ENCODE results near the gene TOMM34.

TOMM34 gene, protein sequence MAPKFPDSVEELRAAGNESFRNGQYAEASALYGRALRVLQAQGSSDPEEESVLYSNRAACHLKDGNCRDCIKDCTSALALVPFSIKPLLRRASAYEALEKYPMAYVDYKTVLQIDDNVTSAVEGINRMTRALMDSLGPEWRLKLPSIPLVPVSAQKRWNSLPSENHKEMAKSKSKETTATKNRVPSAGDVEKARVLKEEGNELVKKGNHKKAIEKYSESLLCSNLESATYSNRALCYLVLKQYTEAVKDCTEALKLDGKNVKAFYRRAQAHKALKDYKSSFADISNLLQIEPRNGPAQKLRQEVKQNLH

DNA sequence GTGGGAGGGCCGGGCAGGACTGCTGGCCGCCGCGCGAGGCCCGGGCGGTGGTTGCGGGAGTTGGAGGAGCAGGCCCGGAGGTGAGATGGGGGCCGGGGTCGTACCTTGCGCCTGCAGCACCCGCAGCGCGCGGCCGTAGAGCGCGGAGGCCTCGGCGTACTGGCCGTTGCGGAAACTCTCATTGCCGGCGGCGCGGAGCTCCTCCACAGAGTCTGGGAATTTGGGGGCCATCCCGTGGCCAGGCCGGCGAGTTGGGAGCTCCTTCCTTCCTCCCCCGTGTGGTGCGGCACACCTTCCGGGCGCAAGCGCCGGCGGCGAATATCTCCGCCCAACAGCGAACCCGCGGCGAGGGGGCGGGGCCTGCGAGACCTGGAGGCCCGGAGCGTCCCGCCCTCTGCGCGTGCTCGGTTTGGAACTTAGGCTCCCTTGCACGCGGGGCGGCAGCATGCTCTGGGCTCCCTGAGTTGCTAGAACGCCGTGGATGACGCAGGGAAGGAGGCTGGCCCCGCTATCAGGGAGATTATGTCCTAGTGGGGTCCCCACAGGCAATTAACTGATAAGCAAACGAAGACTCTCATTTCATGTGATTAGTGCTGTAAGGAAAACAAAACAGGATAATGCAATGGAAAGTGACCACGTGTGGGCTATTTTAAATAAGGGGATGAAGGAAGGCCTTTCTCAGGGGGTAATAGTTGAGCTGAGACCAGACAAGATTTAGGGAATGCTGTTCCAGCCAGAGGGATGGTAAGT lies at the start of gene TOMM34:
TSS of gene TOMM34 (minus strand) at position 295 of the 750 bp plus-strand sequence. CDS start at position 231, 64 bp downstream.
- peak; percentile 98 for DNase-seq (ENCODE audit: low spot score)

GRCh38 chr20:45008521-45009049 lies 48.4 kb upstream of the TOMM34 start:
- DNase-seq (ENCODE audit: low spot score), result no peak

GRCh38 chr20:44997668-44998067 lies 37.5 kb upstream of the TOMM34 start:
- DNase-seq (ENCODE audit: low spot score), result no peak

GRCh38 chr20:44997171-44997570 lies 37.0 kb upstream of the TOMM34 start:
- DNase-seq (ENCODE audit: low spot score), result no peak

DNA sequence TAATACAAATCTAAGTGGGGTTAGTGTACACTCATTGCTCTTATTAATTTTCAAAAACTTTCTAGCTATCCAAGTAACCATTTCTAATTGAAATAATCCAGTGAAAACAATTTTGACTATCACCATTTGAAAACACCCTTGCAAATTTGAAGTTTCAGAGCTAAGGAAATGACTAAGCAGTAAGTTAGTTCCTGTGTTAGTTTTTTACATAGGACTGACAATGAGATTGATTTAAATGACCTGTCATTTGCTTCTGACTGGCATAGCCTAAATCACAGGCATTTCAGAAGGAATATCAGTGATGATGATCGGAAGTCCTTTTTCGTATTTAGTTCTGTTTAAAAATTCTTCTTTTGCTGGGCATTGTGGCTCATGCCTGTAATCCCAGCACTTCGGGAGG lies 33.1 kb upstream of the TOMM34 start:
- DNase-seq (ENCODE audit: low spot score), result no peak

DNA sequence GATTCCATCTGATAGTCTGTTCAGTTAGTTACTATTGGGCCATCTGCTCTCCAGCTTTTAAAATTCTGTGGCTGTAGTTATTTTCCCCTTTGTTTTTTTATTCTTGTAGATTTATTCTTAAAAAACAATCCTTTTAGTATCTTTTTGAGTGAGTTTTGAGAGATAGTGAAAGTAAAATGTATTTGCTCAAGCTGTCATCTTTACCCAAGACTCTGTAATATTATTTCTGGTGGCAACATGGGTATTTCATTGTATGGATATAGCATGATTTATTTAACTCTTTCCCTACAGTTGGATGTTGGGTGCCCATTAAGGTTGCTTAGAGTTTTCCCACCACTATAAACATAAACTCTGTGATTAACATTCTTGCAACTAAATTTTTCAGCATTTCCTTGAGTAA lies 30.8 kb upstream of the TOMM34 start:
- DNase-seq (ENCODE audit: low spot score), result no peak

DNA sequence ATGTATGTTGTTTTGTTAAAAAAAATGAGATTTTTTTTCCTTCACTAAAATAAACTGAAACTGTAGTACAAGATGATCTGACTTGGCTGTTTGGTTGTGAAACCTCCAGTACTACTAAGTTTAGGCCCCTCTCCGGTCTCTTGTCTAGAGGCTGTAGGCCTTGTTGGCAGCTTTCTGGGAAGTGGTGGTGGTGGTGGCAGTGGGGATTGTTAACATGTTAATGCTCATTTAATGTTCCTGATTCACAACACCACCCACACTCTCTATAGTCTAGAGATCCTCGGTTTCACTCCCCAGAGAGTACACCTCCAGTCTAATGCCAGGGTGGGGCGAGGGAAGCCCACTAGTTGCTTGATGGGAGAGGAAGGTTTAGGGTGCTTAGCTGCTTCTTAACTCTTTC lies 30.2 kb upstream of the TOMM34 start:
- DNase-seq (ENCODE audit: low spot score), result no peak

- no peak for DNase-seq (ENCODE audit: low spot score)
These were observed 28.5 kb upstream of the TOMM34 start for GRCh38 chr20:44988631-44989171.

DNA sequence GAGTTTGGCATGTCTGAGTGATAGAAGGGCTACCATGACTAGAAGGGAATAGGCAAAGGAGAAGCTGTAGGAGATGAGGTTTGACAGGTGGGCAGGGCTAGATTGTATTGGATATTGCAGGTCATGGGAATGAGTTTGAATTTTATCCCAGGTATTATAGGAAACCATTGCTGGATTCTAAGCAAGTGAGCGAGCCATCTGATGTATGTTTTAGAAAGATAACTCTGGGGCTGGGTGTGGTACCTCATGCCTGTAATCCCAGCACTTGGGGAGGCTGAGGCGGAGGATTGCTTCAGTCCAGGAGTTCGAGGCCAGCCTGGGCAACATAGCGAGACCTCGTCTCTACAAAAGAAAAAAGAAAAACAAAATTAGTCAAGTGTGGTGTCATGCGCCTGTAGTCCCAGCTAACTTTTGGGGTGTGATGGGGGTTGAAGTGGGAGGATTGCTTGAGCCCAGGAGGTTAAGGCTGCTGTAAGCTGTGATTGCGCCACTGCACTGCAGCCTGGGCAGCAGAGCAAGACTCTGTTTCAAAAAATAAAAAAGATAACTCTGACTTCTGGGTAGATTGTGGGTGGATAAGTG lies 23.0 kb upstream of the TOMM34 start:
- no peak for DNase-seq (ENCODE audit: low spot score)

- DNase-seq (ENCODE audit: low spot score), result no peak
These were observed 21.7 kb upstream of the TOMM34 start for GRCh38 chr20:44981736-44982406.

- DNase-seq (ENCODE audit: low spot score), result no peak
These were observed 19.0 kb upstream of the TOMM34 start for GRCh38 chr20:44979090-44979621.

GRCh38 chr20:44976698-44977097 lies 16.5 kb upstream of the TOMM34 start:
- no peak for DNase-seq (ENCODE audit: low spot score)

GRCh38 chr20:44973053-44973452 lies 12.9 kb upstream of the TOMM34 start:
- DNase-seq (ENCODE audit: low spot score), result no peak

GRCh38 chr20:44970243-44970757 lies 10.1 kb upstream of the TOMM34 start:
- no peak for DNase-seq (ENCODE audit: low spot score)

GRCh38 chr20:44969300-44969894 lies 9.2 kb upstream of the TOMM34 start:
- DNase-seq (ENCODE audit: low spot score), result no peak

- no peak for DNase-seq (ENCODE audit: low spot score)
These were observed 7.1 kb upstream of the TOMM34 start for GRCh38 chr20:44967207-44967807.

DNA sequence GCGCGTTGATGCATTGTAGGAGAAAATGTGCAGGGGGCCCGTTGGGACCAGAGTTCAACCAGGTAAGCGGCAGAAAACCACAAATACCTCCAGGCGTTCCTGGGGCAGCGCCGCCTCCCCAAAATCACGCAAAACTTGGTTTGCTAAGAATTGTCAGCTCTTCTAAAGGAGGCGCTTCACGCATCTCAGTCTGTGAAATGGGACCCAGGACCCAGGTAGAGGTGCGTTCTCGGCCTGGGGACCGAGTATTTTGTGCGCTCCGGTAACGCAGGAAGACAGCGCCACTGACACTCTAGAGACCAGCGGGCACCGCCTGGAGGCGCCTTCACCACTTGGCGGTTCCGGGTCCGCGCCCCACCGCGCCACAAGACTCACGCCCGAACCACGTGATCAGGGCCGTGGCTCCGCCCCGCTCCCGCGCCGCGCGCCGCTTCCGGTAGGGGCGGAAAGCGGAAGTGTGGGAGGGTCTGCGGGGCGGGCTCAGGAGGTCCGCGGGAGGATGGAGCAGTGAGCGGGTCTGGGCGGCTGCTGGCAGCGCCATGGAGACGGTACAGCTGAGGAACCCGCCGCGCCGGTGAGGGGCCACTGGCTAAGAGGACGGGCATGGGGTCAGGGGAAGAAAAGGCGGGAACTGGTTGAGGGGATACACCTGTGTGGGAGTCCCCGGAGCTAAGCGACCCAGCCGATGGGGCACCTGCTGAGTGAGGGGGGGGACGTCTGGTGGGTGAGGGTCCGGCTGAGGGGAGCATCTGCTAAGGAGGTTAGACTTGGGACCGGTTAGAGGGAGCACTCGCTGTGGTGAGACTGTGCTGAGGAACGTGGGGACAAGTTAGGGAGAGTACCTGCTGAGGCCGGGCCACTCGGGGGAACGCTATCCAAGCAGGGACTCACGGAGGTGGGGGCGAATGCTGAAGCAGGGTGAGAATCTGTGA lies 6.1 kb upstream of the TOMM34 start, which contains the start of gene STK4:
TSS of gene STK4 (plus strand) at position 483 of the 932 bp plus-strand sequence. CDS start at position 540, 57 bp downstream.
- DNase-seq (ENCODE audit: low spot score), result peak; percentile 91

DNA sequence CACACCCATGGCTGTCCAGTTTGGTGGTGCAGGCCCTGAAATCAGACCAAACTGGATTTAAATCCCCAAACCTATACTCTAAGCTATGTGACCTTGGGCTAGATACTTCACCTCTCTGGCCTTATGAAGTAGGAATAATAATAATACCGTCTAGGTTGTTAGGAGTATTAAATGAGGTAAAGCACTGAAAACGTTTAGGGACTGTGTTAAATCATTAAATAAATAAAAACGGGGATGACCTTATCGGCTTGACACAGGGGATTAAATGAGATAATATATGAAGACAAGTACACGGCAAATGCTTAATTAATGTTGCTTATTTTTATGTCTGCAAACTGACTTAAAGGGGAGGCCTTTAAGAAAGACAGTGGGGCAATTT lies 5.4 kb upstream of the TOMM34 start:
- no peak for DNase-seq (ENCODE audit: low spot score)

Measured in HuH-7 (cell line).